NCI-H2081 treated with DMSO at 0.1 percent for 48 hours (cell line): ENCODE results near the gene DSCAML1.

Experiments
- DNase-seq: peaks from one replicate; lab custom pipeline; 2025; lab: John Stamatoyannopoulos, UW

DSCAML1 gene

GRCh38 chr11:117752071-117752470, 44.9 kb downstream of the DSCAML1 start:
- DNase-seq: no peak

DNA sequence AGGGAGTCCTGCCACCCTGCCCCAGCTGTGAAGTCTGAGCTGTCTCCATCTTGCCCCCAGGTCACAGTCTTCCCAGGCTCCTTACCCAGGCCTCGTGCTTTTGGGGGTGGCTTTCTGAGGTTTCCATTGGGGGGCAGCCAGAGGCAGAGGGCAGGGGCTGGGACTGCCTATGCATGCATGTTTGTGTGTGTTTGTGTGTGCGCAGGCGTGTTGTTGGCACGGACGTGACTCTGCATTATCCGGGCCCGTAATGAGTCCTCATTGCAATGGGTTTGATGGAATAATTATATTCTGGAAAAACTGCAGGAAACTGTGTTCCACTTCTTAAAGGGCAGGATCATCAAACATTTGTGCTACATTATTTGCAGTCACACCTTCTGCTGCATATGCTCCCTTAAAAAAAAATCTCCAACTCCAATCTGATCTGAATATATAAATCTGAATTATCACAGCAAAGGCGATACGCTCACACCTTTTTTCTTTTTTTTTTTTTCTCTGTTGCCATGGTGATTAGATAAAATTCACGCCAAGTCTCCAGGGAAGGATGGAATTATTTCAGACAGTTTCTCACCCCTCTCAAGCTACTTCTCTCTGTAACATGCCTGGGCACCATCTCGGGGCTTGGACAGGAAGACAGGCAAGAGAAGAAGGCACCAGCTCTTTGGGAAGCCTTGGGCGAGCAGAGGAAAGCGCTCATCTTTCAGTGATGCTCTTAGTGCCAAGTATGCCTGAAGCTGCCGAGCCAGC, 45.9 kb downstream of the DSCAML1 start:
- DNase-seq: no peak

- DNase-seq: no peak
Observed at GRCh38 chr11:117750357-117750756, 46.7 kb downstream of the DSCAML1 start.

GRCh38 chr11:117749541-117749910, 47.5 kb downstream of the DSCAML1 start:
- DNase-seq: no peak

GRCh38 chr11:117748771-117749540, 48.1 kb downstream of the DSCAML1 start:
- no peak for DNase-seq

DNA sequence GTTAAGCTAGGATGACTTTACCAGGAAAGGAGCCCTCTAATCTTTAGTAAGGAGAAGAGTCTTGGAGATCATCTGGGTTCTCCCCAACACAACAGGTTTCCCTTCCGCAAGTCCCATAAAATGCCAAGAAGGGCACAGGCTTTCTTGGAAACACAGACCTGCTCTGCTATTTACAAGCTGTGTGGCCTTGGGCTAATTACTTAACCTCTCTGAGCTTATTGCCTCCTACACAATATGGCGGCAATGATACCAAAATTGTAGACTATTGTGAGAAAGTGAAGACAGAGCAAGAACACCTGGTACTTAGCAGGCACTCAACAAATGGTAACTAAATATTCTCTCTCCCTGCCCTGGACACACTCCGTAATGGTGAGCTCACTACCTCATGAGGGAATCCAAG, 49.1 kb downstream of the DSCAML1 start:
- no peak for DNase-seq

DNA sequence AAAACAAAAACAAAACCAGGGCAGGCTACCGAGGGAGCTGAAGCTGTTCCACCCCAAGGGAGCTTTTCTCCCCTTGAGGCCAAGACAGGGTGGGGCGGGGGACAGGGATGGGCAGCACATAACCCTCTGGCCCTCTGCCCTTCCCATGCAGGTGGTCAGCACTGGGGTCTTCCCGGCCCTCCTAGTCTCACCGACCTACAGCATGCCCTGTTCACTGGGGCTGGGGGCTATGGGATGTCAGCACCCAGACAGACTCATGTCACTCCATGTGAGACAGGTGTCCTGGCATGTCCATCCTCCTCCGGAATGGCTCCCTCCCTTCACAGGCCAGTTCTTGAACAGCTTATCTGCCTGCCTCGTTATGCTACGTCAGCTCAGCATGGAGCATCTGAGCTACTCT, 51.7 kb downstream of the DSCAML1 start:
- DNase-seq: no peak

GRCh38 chr11:117744471-117745150, 52.4 kb downstream of the DSCAML1 start:
- DNase-seq: no peak

DNA sequence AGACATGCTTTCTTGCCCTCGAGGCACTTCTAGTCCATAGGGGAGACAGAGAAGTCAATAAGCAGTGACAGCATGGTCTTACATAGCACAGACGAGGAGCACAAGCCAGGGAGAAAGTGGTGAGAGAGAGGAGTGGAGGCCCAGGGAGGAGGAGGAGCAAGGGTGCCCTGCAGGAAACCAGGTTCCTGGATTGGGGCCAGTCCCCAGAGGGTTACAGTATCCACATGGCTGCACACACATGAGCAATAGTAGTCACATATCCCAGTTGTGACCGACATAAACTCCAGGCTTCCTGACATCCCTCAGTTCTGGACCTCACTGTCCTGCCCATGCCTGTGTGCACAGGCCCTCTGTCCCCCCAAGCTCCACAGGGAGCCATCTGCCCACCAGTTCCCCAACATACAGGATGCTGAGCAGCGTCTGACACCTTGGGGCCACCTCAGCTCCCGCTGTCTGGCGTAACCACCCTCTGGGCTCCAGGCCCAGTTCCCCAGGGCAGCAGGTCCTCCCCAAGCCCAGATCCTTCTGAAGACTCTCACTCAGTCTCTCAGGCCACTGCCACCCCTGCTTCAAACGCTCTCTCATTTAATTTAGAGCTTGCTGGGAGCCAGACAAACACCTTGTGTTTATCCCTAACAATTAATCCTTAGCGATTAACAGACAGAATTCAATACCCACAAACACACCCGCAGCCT, 53.7 kb downstream of the DSCAML1 start:
- DNase-seq: no peak

DNA sequence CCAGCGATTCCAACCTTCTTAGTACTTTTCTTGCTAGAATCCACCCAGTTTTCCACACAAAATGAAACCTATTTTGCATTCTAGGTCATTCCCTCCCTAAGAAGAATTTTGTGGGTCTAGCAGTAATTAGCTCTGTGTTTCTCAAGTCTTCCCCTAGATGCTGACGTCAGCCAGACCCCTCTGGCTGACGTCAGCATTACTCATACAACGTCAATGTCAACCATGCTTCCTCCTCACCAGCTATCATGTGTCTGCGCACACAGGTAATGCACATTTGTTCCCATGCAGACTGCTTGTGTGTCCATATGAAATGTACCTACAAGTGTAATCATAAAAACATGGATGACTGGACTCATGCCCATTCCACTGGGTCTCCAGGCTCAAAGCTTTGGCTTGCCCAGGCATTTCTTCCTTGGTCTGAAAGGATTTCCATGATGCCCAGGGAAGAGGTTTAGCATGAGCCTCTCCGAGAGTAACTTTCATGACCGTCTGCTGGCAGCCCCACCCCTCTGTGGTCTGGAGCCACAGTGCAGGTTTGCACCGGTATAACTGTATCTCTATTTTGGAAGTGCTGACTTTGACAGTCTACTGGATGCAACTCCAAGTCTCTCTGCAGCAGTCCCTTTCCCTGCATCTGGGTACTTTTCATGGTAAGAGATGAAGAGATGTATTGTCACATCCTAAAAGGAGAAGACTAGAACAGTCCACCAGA, 58.6 kb downstream of the DSCAML1 start:
- DNase-seq: no peak

DNA sequence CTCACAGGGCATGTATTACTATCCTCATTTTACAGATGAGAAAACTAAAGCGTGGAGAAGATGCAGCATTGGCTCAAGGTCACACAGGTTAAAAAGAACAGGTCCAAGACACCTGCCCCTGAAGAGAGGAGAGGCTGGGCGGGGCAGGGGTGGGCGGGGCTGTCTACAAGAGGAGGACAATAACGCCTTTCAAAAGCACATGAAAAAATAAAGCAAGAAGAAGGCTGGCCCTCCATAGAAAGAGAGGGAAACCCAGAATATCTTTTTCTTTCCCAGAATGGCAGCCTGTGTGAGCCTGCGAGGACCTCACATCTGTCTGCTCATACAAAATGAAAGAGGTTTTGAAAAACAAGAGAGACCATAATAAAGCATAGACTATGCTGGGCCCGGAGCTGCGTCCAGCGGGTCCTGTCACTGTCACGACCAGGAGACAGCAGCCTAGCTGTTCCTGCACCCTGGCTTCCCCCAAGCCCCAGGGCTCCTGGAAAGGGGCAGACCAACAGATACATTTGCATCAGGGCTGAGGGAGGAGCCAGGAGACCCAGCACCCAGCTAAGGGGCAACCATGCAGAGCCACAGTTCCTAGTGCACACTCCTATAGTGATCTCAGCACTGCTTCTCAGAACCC, 61.6 kb downstream of the DSCAML1 start:
- no peak for DNase-seq

DNA sequence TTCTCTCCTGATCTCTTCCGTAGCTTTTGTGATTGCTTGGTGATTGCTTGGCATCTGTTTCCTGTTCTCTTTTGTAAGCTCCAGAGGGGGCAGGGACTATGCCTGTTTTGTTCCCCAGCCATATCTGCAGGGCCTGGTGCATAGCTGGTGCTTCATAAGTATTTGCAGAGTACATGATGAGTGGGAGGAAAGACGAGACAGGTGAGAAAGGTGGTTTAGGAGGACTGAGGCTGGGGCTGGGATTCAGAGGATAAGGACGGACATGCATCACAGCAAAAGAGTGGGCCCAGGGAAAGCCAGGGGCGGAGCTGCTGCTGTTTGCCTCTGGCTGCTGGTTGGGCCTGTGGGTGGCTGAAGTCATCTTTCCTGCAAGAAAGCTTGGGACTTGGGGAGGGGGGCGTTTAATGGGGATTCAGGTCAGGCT, 62.4 kb downstream of the DSCAML1 start:
- peak; percentile 12 for DNase-seq

GRCh38 chr11:117733316-117733715, 63.7 kb downstream of the DSCAML1 start:
- DNase-seq: no peak

DNA sequence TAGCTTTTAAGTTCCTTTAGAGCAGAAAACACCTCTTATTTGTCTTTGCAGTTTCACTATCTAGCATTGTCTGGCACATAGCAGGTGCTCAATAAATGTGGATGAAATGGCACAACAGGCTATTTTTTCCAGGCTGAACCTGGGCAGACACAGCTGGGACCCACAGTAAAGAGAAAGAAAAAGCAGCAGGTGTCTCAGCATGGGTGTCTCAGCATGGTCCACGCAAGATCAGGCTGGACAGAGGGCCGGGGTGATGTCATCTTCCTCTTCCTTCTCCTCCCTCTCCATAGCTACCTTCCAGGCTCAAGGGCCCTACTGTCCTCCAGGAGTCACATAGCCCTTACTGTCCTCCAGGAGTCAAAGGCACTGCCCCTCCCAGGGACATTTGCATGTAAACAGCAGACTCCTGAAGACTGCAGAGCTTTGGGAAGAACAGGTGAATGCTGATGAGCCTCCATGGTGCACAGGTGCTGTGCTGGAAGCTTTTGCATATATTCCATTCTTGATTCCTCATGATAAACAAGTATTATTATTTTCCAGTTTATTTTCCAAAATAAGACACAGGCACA, 65.2 kb downstream of the DSCAML1 start:
- no peak for DNase-seq

GRCh38 chr11:117730208-117730800, 66.7 kb downstream of the DSCAML1 start:
- no peak for DNase-seq

DNA sequence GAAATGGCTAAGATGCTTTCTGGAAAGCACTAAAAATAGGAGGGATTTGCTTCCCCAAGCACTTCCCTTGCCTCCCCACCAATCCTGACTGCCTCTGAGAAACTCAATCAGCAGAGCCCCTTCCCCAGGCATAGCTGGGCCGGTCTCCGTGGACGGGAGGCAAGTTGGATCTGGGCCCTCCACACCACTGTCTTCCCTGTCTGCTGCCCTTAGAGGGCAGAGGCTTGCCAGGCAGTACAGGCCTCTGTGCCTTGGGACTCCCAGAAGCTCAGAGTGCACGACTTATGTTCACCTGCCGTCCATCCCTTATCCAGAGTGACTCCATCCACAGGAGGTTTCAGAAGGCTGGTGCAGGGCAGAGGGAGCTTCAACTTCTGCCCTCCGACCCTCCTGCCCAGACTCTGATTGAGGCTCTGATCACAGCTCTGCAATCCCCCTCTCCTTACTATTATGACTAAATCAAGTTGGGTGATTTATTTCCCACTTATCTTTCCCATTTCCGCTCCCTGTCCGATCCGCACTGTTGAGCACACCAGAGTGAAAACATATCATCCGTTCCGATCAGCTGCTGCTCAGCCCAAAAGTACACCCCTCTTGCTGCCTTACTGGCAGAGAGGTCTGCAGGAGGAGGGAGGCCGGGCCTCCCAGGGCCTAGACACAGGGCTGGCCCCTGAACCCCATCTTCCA, 71.8 kb downstream of the DSCAML1 start:
- DNase-seq: no peak

DNA sequence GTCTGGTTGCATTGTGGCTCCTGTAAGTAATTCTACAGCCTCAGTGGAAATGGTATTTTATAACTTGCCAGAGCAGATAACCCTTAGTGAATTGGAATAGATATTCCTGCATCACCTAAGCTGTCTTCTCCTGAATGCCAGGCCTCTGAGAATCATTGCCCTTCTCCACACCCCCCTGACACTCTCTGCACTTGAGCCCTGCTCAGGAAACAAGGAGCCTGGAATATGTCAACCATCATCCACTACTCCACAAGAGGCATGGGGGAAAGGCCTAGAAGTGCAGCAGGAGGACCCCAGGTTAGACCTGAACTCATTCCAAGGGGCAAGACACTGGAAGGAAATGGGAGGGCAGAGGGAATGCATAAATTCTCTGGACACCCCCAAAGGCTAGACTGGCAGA, 72.4 kb downstream of the DSCAML1 start:
- DNase-seq: no peak

- DNase-seq: no peak
Observed at GRCh38 chr11:117724104-117724503, 72.9 kb downstream of the DSCAML1 start.

GRCh38 chr11:117723277-117724024, 73.6 kb downstream of the DSCAML1 start:
- DNase-seq: no peak
